ENCODE data around the gene DAGLA.

DAGLA gene

GRCh38 chr11:61718046-61718531, 37.9 kb downstream of the DAGLA start:
- ChIA-PET POLR2A (interaction anchor here (0.9 kb wide), 2 partner anchors 19 to 21 kb away, joined by 3 read pairs; no protein-coding TSS in a partner anchor), CTCF (interaction anchor here (0.9 to 12.5 kb wide), 7 partner anchors 9 to 240 kb away, joined by 3 to 116 read pairs (median 5); no protein-coding TSS in a partner anchor)
- peak overlapping the region; percentile 67 for H3K4me3 ChIP-seq (ENCODE audit: low read depth, low read length)
- DNase-seq (ENCODE audit: low read depth, low spot score), result no peak
- TF ChIP-seq CTCF (IDR thresholded peaks at IDR 0.05; ENCODE audit: insufficient read depth, low read length, missing control alignments), result no peak

- POLR2A ChIA-PET, result interaction anchor here (0.8 to 0.9 kb wide), 3 partner anchors 19 to 1008 kb away, joined by 3 read pairs; partner anchors contain the start of gene HNRNPUL2
- TF ChIP-seq CTCF (IDR thresholded peaks at IDR 0.05; ENCODE audit: insufficient read depth, low read length, missing control alignments), result no peak
- CTCF ChIA-PET, result interaction anchor here (0.9 to 12.5 kb wide), 11 partner anchors 10 to 240 kb away, joined by 3 to 116 read pairs (median 4); no protein-coding TSS in a partner anchor
- H3K4me3 ChIP-seq (ENCODE audit: low read depth, low read length), result peak overlapping the region; percentile 67
- DNase-seq (ENCODE audit: low read depth, low spot score), result no peak
Measured at GRCh38 chr11:61718621-61719302, 38.6 kb downstream of the DAGLA start.

- POLR2A ChIA-PET, result no interaction called here
- no peak for DNase-seq (ENCODE audit: low read depth, low spot score)
- no peak for TF ChIP-seq CTCF (IDR thresholded peaks at IDR 0.05; ENCODE audit: insufficient read depth, low read length, missing control alignments)
- CTCF ChIA-PET, result interaction anchor here (0.7 to 12.5 kb wide), 6 partner anchors 9 to 274 kb away, joined by 3 to 116 read pairs (median 10); no protein-coding TSS in a partner anchor
- H3K4me3 ChIP-seq (ENCODE audit: low read depth, low read length), result no peak overlapping the region
Measured at GRCh38 chr11:61719978-61720377, 39.8 kb downstream of the DAGLA start.

- no peak for DNase-seq (ENCODE audit: low read depth, low spot score)
- no peak for TF ChIP-seq CTCF (IDR thresholded peaks at IDR 0.05; ENCODE audit: insufficient read depth, low read length, missing control alignments)
- CTCF ChIA-PET, result interaction anchor here (0.9 to 12.5 kb wide), 2 partner anchors 9 to 14 kb away, joined by 3 to 116 read pairs; no protein-coding TSS in a partner anchor
- H3K4me3 ChIP-seq (ENCODE audit: low read depth, low read length), result no peak overlapping the region
- POLR2A ChIA-PET, result no interaction called here
Measured at GRCh38 chr11:61720597-61720996, 40.4 kb downstream of the DAGLA start.

GRCh38 chr11:61724437-61724836, 44.2 kb downstream of the DAGLA start:
- CTCF ChIA-PET, result interaction anchor here (0.7 to 12.5 kb wide), 6 partner anchors 10 to 252 kb away, joined by 3 to 116 read pairs (median 4); no protein-coding TSS in a partner anchor
- TF ChIP-seq CTCF (IDR thresholded peaks at IDR 0.05; ENCODE audit: insufficient read depth, low read length, missing control alignments), result no peak
- DNase-seq (ENCODE audit: low read depth, low spot score), result no peak

GRCh38 chr11:61725781-61726231, 45.6 kb downstream of the DAGLA start:
- POLR2A ChIA-PET, result interaction anchor here (1.1 kb wide), 1 partner anchor 32 kb away, joined by 3 read pairs; no protein-coding TSS in a partner anchor
- no peak for TF ChIP-seq CTCF (IDR thresholded peaks at IDR 0.05; ENCODE audit: insufficient read depth, low read length, missing control alignments)
- DNase-seq (ENCODE audit: low read depth, low spot score), result no peak
- CTCF ChIA-PET, result interaction anchor here (0.6 to 12.5 kb wide), 5 partner anchors 8 to 249 kb away, joined by 3 to 116 read pairs (median 3); no protein-coding TSS in a partner anchor
- H3K4me3 ChIP-seq (ENCODE audit: low read depth, low read length), result no peak overlapping the region

More at GRCh38 chr11:61724437-61724836, 44.2 kb downstream of the DAGLA start:
- H3K4me3 ChIP-seq (ENCODE audit: low read depth, low read length), result no peak overlapping the region
- POLR2A ChIA-PET, result no interaction called here
